Measurements from ENCODE around the gene EMP1.

The EMP1 gene

GRCh38 chr12:13173012-13173932, 23.3 kb upstream of the EMP1 start:
- no peak for TF ChIP-seq CTCF (IDR thresholded peaks at IDR 0.05; ENCODE audit: low read depth, low read length)
- peak; percentile 84 for DNase-seq (ENCODE audit: extremely low read depth, low read depth)

- TF ChIP-seq CTCF (IDR thresholded peaks at IDR 0.05; ENCODE audit: low read depth, low read length): no peak
- no peak for DNase-seq (ENCODE audit: extremely low read depth, low read depth)
These were observed 21.0 kb upstream of the EMP1 start for GRCh38 chr12:13175499-13175898.

- no peak for TF ChIP-seq CTCF (IDR thresholded peaks at IDR 0.05; ENCODE audit: low read depth, low read length)
- no peak for DNase-seq (ENCODE audit: extremely low read depth, low read depth)
These were observed 20.3 kb upstream of the EMP1 start for GRCh38 chr12:13176256-13176655.

- no peak for DNase-seq (ENCODE audit: extremely low read depth, low read depth)
- TF ChIP-seq CTCF (IDR thresholded peaks at IDR 0.05; ENCODE audit: low read depth, low read length): no peak
These were observed 19.2 kb upstream of the EMP1 start for GRCh38 chr12:13177373-13177772.

- TF ChIP-seq CTCF (IDR thresholded peaks at IDR 0.05; ENCODE audit: low read depth, low read length): no peak
- DNase-seq (ENCODE audit: extremely low read depth, low read depth): no peak
These were observed 18.6 kb upstream of the EMP1 start for GRCh38 chr12:13177906-13178305.

GRCh38 chr12:13178568-13179210, 17.8 kb upstream of the EMP1 start:
- DNase-seq (ENCODE audit: extremely low read depth, low read depth): no peak
- TF ChIP-seq CTCF (IDR thresholded peaks at IDR 0.05; ENCODE audit: low read depth, low read length): no peak

Data from AG09319 (cell line).